Panc1 (cell line): Measurements from ENCODE around the gene AFG1L.

Experiments used
- CTCF ChIP-seq: fragments of 450-650 bp; IDR thresholded peaks from 2 replicates; pipeline ENCODE4 v1.5.1; 2017; ENCODE audit warnings: mild to moderate bottlenecking
- POLR2AphosphoS5 ChIP-seq: IDR thresholded peaks from 2 replicates; pipeline ENCODE4 v1.6.1; 2012; ENCODE audit warnings: mild to moderate bottlenecking, low read depth, low read length, moderate library complexity
- REST ChIP-seq, 2 experiments: IDR thresholded peaks; 2 replicates each; pipeline ENCODE4 v1.6.1; 2011 to 2012; ENCODE audit warnings: low read depth in 2 of 2, control low read depth in 1 of 2, low read length in 1 of 2, mild to moderate bottlenecking in 1 of 2, moderate library complexity in 1 of 2; ENCODE audit not compliant: insufficient read depth in 1 of 2
- SIN3A ChIP-seq: IDR thresholded peaks from 2 replicates; pipeline ENCODE4 v1.6.1; 2012; ENCODE audit warnings: low read depth, mild to moderate bottlenecking, low read length, moderate library complexity, borderline replicate concordance; ENCODE audit not compliant: insufficient read depth

- TF ChIP-seq CTCF (no peak), POLR2AphosphoS5 (no peak), REST (IDR thresholded peaks at IDR 0.05; ENCODE audit: insufficient read depth in 1 of 2, low read depth in 2 of 2, low read length in 1 of 2) (no peak), SIN3A (no peak)
Observed at GRCh38 chr6:108406943-108407342, 112.1 kb downstream of the AFG1L start.
